Thoracic aorta (tissue), 2 donors: ENCODE measurements around the gene SRF. TPM values are rescaled to one million over a fixed set of nuclear protein-coding genes. Genes with fewer than 3 reads are reported as not detected.

ENCODE experiments used
- ATAC-seq: fragments of 150-250 bp; one replicate; pipeline ENCODE4 v1.8.0; 2017; ENCODE audit warnings: low read depth; ENCODE audit not compliant: insufficient number of reproducible peaks, low FRiP score
- DNase-seq: peaks from one replicate; pipeline ENCODE4 v3.0.0-alpha.2; 2020; ENCODE audit warnings: low spot score
- H3K27ac ChIP-seq, 2 donors: fragments of 200-600 bp; sonication (generic); 1 replicate in 1 of 2; 2 replicates in 1 of 2; pipeline ENCODE4 v1.5.1; 2016; ENCODE audit warnings: mild to moderate bottlenecking in 2 of 2, moderate library complexity in 2 of 2
- H3K27me3 ChIP-seq: fragments of 200-600 bp; sonication (generic); replicated peaks from 2 replicates; pipeline ENCODE4 v1.6.0; 2016; ENCODE audit warnings: mild to moderate bottlenecking; ENCODE audit not compliant: insufficient read depth
- H3K36me3 ChIP-seq: fragments of 200-600 bp; sonication (generic); one replicate; pipeline ENCODE4 v1.5.1; 2016
- H3K4me1 ChIP-seq, 2 donors: fragments of 200-600 bp; sonication (generic); 1 replicate in 1 of 2; 2 replicates in 1 of 2; pipeline versions ENCODE4 v1.5.1 to v1.6.0; 2016; ENCODE audit warnings: low read depth in 2 of 2, mild to moderate bottlenecking in 1 of 2; ENCODE audit not compliant: control insufficient read depth in 1 of 2
- H3K4me3 ChIP-seq: fragments of 200-600 bp; sonication (generic); 2 replicates; pipeline ENCODE4 v1.5.1; 2016; ENCODE audit warnings: mild to moderate bottlenecking
- H3K9me3 ChIP-seq: fragments of 200-600 bp; sonication (generic); 2 replicates; pipeline ENCODE4 v1.5.1; 2016
- CTCF ChIP-seq: fragments of 200-600 bp; sonication (generic); IDR thresholded peaks from one replicate; pipeline ENCODE4 v1.5.1; 2019; ENCODE audit warnings: antibody characterized with exemption
- total RNA-seq, 2 donors: library from RNA; depleted of rRNA; stranded (reverse); fragments of >200 nt; gene quantifications; one replicate each; pipeline versions ENCODE4 v1.1.0 to v1.2.3, GENCODE V29; 2016

Gene SRF
- total RNA-seq, 2 donors from 2014 or later: 79.5 to 99.0 TPM

GRCh38 chr6:43174263-43175112 is 3.4 kb downstream of the SRF start:
- no peaks in the 10 kb centered on the region for H3K27me3 ChIP-seq
- peak overlapping the region; percentile 96 for H3K4me3 ChIP-seq
- peak overlapping the region; percentile 98 to 99 for H3K27ac ChIP-seq
- no peaks in the 10 kb centered on the region for H3K9me3 ChIP-seq
- H3K36me3 ChIP-seq: peaks cover 32% of the 10 kb centered on the region
- DNase-seq: peak; percentile 98
- peak; percentile 25 for TF ChIP-seq CTCF
- H3K4me1 ChIP-seq: peaks cover 20 to 48% of the 10 kb centered on the region in 2 donors
- ATAC-seq: peak; percentile 74

- Histone ChIP-seq H3K27me3 (no peaks in the 10 kb centered on the region), H3K9me3 (no peaks in the 10 kb centered on the region), H3K4me1 (peaks cover 20 to 38% of the 10 kb centered on the region in 2 donors), H3K36me3 (peaks cover 35% of the 10 kb centered on the region), H3K27ac (peak overlapping the region; percentile 98 to 99), H3K4me3 (no peak overlapping the region)
- TF ChIP-seq CTCF: no peak
- ATAC-seq (no peak), DNase-seq (no peak)
These were observed 4.8 kb downstream of the SRF start for GRCh38 chr6:43175676-43176422.

- Histone ChIP-seq H3K27ac (peak overlapping the region; percentile 98 to 99), H3K4me3 (no peak overlapping the region), H3K36me3 (peaks cover 35% of the 10 kb centered on the region), H3K4me1 (peaks cover 21 to 42% of the 10 kb centered on the region in 2 donors), H3K27me3 (no peaks in the 10 kb centered on the region), H3K9me3 (no peaks in the 10 kb centered on the region)
- DNase-seq (no peak), ATAC-seq (no peak)
- TF ChIP-seq CTCF: no peak
These were observed 5.3 kb downstream of the SRF start for GRCh38 chr6:43176423-43176786.

- DNase-seq (no peak), ATAC-seq (no peak)
- no peak for TF ChIP-seq CTCF
- Histone ChIP-seq H3K27ac (no peak overlapping the region), H3K9me3 (no peaks in the 10 kb centered on the region), H3K36me3 (peaks cover 35% of the 10 kb centered on the region), H3K27me3 (no peaks in the 10 kb centered on the region), H3K4me3 (no peak overlapping the region), H3K4me1 (peaks cover 23 to 46% of the 10 kb centered on the region in 2 donors)
These were observed 7.1 kb downstream of the SRF start for GRCh38 chr6:43178150-43178549.
